T-helper 17 cell (primary cell): ENCODE results near the gene C10orf95. TPM values are rescaled to one million over a fixed set of nuclear protein-coding genes. Genes with fewer than 3 reads are reported as not detected.
"Not testable (repeated sequence)": the region's sequence is repeated elsewhere in the genome, so short reads cannot be mapped to it uniquely, and the experiment has no call there.

ENCODE experiments used
- ATAC-seq: fragments of 150-1000 bp; cut with Tn5 transposase; 2 replicates; pipeline ENCODE4 v1.10.0; 2021; ENCODE audit warnings: mild to moderate bottlenecking, moderate library complexity
- DNase-seq, 3 donors: peaks; one replicate each; pipeline versions ENCODE4 v3.0.0 to v3.0.0-alpha.2; 2020 to 2021
- H3K9me3 ChIP-seq: one replicate; pipeline ENCODE4 v1.7.0; 2013; ENCODE audit warnings: low read length, mild to moderate bottlenecking; ENCODE audit not compliant: control insufficient read depth, poor library complexity, severe bottlenecking
- H3K27ac Mint-ChIP-seq: one replicate; pipeline ENCODE4 v1.8.0; 2022; ENCODE audit warnings: mild to moderate bottlenecking, moderate library complexity, mixed read lengths
- H3K27me3 Mint-ChIP-seq: one replicate; pipeline ENCODE4 v1.8.0; 2022; ENCODE audit warnings: mixed read lengths
- H3K36me3 Mint-ChIP-seq: one replicate; pipeline ENCODE4 v1.8.0; 2022; ENCODE audit warnings: low read depth, mixed read lengths
- H3K4me1 Mint-ChIP-seq: one replicate; pipeline ENCODE4 v1.8.0; 2022; ENCODE audit warnings: mild to moderate bottlenecking, mixed read lengths
- H3K4me3 Mint-ChIP-seq: one replicate; pipeline ENCODE4 v1.8.0; 2022; ENCODE audit warnings: mild to moderate bottlenecking, moderate library complexity, mixed read lengths
- total RNA-seq, 4 donors: library from RNA in 2 of 4; stranded (reverse) in 2 of 4; gene quantifications; one replicate each; pipeline ENCODE4 v1.2.3 and lab custom pipeline; 2022 to 2026

The C10orf95 gene
- total RNA-seq, 2 donors from 2014 or later: 0.50 TPM; not detected in 1

DNA sequence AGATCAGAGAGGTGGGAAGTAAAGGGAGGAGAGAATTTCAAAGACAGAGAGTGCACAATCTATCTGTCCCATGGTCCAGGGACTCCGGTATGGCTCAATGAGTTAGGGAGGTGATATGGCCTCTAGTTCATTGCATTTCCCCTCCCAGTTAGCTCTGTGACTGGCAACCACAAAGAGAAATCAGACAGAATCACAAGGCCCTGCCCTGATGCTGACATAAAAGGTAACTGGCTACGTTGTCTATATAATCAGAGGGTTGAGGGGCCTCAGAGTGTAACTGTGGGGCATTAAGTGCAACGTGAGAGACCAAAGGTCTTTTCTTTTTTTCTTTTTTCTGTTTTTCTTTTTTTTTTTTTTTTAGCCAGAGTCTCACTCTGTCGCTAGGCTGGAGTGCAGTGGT, 7.3 kb upstream of the C10orf95 start:
- Mint-ChIP-seq H3K4me3 (no peak overlapping the region), H3K27ac (peak overlapping the region; percentile 8), H3K4me1 (peaks cover 25% of the 10 kb centered on the region), H3K36me3 (no peaks in the 10 kb centered on the region), H3K27me3 (no peaks in the 10 kb centered on the region)
- ATAC-seq (no peak), DNase-seq (no peak)
- H3K9me3 ChIP-seq: no peaks in the 10 kb centered on the region

DNA sequence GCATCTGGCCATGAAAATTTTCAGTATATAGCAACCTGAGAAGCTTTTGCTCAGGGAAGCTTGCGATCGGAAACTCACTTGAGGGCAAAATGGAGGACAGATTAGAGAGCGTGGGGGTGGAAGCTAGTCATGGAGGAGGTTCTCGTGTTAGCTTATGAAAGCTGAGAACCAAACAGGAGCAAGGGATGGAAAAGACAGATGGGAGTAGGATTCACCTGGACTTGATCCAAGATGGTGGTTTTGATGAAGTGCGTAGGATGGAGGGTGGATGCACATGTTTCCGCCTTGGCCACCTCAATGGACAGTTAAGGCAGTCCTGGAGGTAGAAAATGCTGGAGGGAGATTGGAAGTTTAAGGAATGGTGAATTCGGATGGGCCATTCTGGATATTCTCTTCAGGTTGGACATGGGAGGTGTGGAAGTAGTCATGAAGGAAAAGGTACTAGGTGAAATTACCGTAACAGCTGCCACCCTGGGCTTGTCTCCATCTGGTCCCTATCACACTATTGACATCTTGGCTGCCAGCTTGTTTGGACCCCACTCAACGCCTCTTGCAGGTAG, 6.3 kb upstream of the C10orf95 start:
- Mint-ChIP-seq H3K27me3 (no peaks in the 10 kb centered on the region), H3K4me1 (peaks cover 27% of the 10 kb centered on the region), H3K4me3 (no peak overlapping the region), H3K27ac (peak overlapping the region; percentile 8), H3K36me3 (peaks cover 2% of the 10 kb centered on the region)
- no peak for DNase-seq
- no peak for ATAC-seq
- no peaks in the 10 kb centered on the region for H3K9me3 ChIP-seq

DNA sequence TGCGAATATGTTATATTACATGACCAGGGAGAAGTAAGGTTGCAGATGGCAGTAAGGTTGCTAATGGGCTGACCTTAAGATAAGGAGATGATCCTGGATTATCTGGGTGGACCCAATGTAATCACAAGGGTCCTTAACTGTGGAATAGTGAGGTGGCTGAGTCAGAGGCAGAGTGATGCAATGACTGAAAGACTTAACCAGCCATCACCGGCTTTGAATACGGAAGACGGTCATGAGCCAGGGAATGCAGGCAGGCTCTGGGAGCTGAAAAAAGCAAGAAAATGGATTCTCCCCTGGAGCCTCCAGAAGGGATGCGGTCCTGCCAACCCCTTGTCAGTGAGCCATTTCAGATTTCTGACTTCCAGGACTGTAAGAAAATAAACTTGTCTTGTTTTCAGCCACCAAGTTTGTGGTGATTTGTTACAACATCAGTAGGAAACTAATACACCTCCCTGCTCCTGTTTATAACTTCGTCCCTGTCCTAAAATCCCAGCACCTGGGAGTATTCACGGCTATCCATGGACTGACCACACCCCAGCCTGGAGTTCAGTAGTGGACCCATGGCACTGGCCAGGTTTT, 4.6 kb upstream of the C10orf95 start:
- no peaks in the 10 kb centered on the region for H3K27me3 Mint-ChIP-seq
- H3K27ac Mint-ChIP-seq: no peak overlapping the region
- peaks cover 2% of the 10 kb centered on the region for H3K36me3 Mint-ChIP-seq
- no peaks in the 10 kb centered on the region for H3K9me3 ChIP-seq
- ATAC-seq (no peak), DNase-seq (no peak)
- no peak overlapping the region for H3K4me3 Mint-ChIP-seq
- peaks cover 22% of the 10 kb centered on the region for H3K4me1 Mint-ChIP-seq

DNA sequence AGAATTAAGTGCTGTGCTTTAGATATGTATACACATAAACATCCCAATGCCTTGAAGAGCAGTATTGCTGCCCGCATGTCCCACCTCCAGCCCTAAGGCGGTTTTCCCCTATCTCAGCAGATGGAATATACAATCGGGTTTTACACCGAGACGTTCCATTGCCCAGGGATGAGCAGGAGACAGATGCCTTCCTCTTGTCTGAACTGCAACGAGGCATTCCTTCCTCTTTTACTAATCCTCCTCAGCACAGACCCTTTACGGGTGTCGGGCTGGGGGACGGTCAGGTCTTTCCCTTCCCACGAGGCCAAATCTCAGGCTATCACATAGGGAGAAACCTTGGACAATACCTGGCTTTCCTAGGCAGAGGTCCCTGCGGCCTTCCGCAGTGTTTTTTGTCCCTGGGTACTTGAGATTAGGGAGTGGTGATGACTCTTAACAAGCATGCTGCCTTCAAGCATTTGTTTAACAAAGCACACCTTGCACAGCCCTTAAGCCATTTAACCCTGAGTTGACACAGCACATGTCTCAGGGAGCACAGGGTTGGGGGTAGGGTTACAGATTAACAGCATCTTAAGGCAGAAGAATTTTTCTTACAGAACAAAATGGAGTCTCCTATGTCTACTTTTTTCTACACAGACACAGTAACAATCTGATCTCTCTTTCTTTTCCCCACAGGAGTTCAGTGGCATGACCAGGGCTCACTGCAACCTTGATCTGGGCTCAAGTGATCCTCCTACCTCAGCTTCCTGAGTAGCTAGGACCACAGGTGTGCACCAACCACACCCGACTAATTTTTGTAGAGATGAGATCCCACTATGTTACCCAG, 3.5 kb upstream of the C10orf95 start:
- not testable (repeated sequence) for H3K36me3 Mint-ChIP-seq, H3K27ac Mint-ChIP-seq, H3K9me3 ChIP-seq, H3K4me3 Mint-ChIP-seq, H3K27me3 Mint-ChIP-seq, ATAC-seq, DNase-seq
- peaks cover 19% of the 10 kb centered on the region for H3K4me1 Mint-ChIP-seq

DNA sequence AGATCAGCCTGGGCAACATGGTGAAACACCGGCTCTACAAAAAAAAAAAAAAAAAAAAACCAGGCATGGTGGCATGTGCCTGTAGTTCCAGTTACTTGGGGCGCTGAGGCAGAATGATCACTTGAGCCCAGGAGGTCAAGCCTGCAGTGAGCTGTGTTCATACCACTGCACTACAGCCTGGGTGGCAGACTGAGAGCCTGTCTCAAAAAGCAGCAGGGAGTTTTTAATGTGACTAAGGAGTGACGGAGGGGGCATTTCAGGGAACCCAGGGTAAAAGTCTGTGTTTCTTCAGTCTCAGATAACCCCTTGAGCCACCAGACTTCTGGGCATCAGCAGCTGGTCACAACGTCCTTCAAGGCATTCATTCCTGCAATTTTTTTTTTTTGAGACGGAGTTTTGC, 2.2 kb upstream of the C10orf95 start:
- Mint-ChIP-seq H3K4me3 (no peak overlapping the region), H3K4me1 (peaks cover 20% of the 10 kb centered on the region), H3K36me3 (peaks cover 2% of the 10 kb centered on the region), H3K27me3 (no peaks in the 10 kb centered on the region), H3K27ac (peak overlapping the region; percentile 82)
- H3K9me3 ChIP-seq: no peaks in the 10 kb centered on the region
- ATAC-seq (no peak), DNase-seq (no peak)

DNA sequence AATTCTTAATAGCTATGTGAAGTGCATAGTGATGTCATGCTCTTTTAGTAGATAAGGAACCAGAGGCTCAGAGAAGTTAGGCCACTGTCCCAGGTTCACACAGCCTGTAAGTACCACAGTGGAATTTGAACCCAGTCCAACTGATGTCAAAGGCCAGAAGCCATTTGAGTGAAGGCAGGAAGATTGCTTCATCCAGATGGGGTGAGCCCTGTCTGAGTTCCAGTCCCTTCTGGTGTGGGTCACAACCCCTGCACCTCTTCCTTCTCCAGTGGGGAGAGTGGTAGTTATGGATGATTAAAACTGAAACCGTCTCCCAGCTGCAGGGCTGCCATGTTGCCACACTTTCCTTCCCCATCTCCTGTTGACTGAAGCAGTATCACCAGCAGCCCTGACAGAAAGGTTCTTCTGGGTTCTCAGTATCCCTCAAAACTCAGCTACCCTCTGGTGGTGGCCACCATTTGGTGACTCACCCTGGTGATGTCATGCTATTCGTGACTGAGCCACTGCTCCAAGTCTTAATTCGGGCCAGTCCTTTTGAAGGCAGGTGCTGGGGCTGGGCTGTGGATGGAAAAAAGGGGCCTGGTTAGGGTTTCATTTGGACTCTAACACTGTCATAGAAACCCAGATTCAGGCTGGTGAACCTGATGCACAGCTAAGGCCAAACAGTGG, 1.5 kb upstream of the C10orf95 start:
- H3K4me1 Mint-ChIP-seq: peaks cover 20% of the 10 kb centered on the region
- no peak overlapping the region for H3K4me3 Mint-ChIP-seq
- no peaks in the 10 kb centered on the region for H3K9me3 ChIP-seq
- ATAC-seq (no peak), DNase-seq (no peak)
- H3K27ac Mint-ChIP-seq: peak overlapping the region; percentile 82
- peaks cover 2% of the 10 kb centered on the region for H3K36me3 Mint-ChIP-seq
- no peaks in the 10 kb centered on the region for H3K27me3 Mint-ChIP-seq

DNA sequence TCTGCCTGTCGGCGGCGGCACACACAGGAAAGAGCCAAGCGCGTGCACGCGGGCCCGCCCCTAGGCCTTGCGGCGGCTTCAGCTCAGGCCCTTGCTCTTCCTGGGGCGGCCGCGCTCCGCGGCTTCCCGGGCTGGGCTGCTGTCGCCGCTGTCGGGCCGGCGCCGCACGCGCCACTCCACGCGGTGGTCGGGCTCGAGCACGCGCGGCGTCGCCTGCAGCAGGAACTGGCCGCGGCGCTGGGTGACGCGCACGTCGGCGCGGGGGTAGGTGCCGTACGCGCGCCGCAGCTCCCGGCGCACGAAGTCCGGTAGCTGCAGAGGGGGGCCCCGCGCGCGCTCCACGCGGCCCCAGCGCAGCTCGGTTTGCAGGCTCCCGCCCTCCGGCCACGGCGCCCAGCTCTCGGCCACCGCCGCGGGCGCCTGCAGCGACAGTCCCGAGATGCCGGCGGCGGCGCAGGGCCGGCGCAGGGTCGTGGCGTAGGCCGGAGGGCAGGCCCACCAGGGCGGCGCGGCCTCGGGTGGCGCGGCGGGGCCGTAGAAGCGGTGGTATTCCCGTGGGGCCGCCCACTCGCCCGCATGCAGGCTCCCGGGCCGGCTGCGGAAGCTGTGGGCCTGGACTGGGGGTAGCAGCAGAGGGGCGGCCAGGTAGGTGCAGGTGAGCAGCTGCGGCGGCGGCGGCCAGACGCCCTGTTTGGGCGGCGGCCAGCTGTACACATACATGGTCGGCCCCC, 804 bp downstream of the C10orf95 start:
- Mint-ChIP-seq H3K27ac (peak overlapping the region; percentile 87), H3K4me1 (peaks cover 15% of the 10 kb centered on the region), H3K36me3 (peaks cover 2% of the 10 kb centered on the region), H3K27me3 (no peaks in the 10 kb centered on the region), H3K4me3 (peak overlapping the region; percentile 94)
- no peaks in the 10 kb centered on the region for H3K9me3 ChIP-seq
- ATAC-seq (peak; percentile 85), DNase-seq (peak; percentile 83 to 86 (median 83))

DNA sequence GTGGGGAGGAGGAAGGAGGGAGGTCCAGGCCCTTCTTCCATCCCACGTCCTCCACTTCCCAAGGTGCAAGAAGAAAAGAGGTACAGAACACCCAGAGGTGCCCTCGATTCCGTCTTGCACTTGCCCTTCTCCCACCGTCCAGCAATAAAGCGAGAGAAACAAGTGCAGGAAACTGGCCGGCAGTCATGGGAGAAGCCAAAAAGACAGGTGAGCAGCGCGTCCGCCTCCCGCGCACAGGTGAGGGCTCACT, 1.3 kb downstream of the C10orf95 start:
- H3K9me3 ChIP-seq: no peaks in the 10 kb centered on the region
- H3K4me3 Mint-ChIP-seq: peak overlapping the region; percentile 94
- H3K27me3 Mint-ChIP-seq: no peaks in the 10 kb centered on the region
- DNase-seq (no peak), ATAC-seq (no peak)
- H3K27ac Mint-ChIP-seq: peak overlapping the region; percentile 87
- H3K36me3 Mint-ChIP-seq: peaks cover 2% of the 10 kb centered on the region
- peaks cover 15% of the 10 kb centered on the region for H3K4me1 Mint-ChIP-seq

DNA sequence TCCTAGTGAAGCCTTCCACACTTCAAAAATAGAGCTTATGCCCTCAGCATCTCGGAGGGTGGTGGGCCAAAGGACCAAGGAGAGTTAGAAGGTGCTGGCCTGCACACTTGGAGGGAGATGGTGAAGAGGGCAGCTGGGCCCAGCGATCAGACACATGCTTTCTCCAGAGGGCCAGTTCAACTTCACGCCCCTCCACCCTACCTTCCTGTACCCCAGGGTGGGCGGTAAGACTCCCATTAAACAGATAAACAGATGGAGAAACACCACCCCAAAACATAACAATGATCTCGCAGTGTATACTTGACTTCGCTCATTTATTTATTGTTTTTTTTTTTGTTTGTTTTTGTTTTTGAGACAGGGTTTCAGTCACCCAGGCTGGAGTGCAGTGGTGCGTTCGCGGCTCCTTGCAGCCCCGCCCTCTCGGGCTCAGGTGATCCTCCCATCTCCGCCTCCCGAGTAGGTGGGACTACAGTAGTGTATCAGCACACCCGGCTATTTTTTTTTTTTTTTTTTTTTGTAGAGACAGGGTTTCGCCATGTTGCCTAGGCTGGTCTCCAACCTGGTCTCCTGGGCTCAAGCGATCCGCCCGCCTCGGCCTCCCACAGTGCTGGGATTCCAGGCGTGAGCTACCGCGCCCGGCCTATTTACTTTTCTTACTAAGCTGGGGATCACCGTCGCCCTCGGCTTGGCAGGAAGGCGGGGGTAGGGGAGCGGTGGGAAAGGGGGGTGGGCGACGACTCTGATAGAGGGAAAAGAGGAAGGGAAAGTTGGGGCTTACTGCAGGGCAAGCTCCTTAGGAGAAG, 1.8 kb downstream of the C10orf95 start:
- peak overlapping the region; percentile 94 for H3K4me3 Mint-ChIP-seq
- peak overlapping the region; percentile 87 for H3K27ac Mint-ChIP-seq
- no peaks in the 10 kb centered on the region for H3K27me3 Mint-ChIP-seq
- ATAC-seq (peak; percentile 76), DNase-seq (peak; percentile 71 to 78 (median 73))
- peaks cover 2% of the 10 kb centered on the region for H3K36me3 Mint-ChIP-seq
- peaks cover 17% of the 10 kb centered on the region for H3K4me1 Mint-ChIP-seq
- no peaks in the 10 kb centered on the region for H3K9me3 ChIP-seq

DNA sequence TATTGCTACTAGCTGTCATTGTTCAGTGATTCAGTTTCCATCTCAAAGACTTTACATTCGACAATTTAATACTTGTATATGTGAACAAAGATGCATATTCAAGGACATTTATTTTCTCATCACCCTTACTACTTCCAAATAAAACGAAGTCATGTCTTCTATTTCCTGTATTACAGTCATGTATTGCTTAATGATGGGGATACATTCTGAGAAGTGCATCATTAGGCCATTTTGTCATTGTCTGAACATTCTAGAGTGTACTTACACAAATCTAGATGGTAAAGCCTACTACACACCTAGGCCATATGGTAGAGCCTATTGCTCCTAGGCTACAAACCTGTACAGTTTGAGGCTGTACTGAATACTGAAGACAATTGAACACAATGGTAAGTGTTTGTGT, 6.5 kb downstream of the C10orf95 start:
- peaks cover 5% of the 10 kb centered on the region for H3K4me1 Mint-ChIP-seq
- ATAC-seq (no peak), DNase-seq (no peak)
- no peak overlapping the region for H3K27ac Mint-ChIP-seq
- no peak overlapping the region for H3K4me3 Mint-ChIP-seq
- H3K9me3 ChIP-seq: no peaks in the 10 kb centered on the region
- no peaks in the 10 kb centered on the region for H3K27me3 Mint-ChIP-seq
- no peaks in the 10 kb centered on the region for H3K36me3 Mint-ChIP-seq

DNA sequence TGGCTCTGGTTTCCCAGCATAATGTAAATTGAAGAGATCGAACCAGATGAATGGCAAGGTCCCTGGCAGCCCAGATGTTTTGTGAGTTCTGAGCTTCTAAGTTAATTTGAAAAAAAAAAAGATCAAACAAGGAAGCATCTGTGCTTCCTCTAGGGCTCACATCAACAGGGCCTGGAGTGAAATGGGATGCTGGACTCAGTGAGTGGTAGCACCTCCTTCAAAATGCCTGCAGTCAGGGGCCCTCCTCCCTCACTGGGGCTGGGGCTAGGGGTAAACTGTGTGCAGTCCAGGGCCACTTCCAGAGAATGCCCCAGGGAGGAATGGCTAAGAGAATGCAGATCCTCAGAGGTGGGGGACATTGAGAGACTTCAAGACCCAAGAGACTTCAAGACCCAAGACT, 13.0 kb downstream of the C10orf95 start:
- DNase-seq (no peak), ATAC-seq (no peak)
- no peaks in the 10 kb centered on the region for H3K9me3 ChIP-seq
- Mint-ChIP-seq H3K4me1 (peaks cover 35% of the 10 kb centered on the region), H3K36me3 (no peaks in the 10 kb centered on the region), H3K27me3 (no peaks in the 10 kb centered on the region), H3K27ac (no peak overlapping the region), H3K4me3 (no peak overlapping the region)

DNA sequence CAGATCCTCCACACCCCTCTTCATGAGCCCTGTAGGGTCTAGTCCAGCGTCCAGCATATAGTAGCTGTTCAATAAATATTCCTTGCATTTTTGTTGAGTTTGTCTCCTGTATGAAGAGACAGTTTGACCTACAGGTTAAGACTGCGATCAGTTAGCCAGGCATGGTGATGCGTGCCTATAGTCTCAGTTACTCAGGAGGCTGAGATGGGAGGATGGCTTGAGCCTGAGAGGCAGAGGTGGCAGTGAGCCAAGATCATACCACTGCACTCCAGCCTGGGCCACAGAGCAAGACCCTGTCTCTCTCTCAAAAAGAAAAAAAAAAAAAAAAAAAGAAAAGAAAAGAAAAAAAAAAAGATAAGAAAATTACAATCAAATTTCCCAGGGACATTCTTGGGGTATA, 13.8 kb downstream of the C10orf95 start:
- DNase-seq: no peak
- H3K4me3 Mint-ChIP-seq: peak overlapping the region; percentile 63
- peaks cover 39% of the 10 kb centered on the region for H3K4me1 Mint-ChIP-seq

More for the DNA sequence above, 13.8 kb downstream of the C10orf95 start:
- Mint-ChIP-seq H3K27me3 (no peaks in the 10 kb centered on the region), H3K27ac (peak overlapping the region; percentile 91), H3K36me3 (no peaks in the 10 kb centered on the region)
- no peaks in the 10 kb centered on the region for H3K9me3 ChIP-seq
- ATAC-seq: no peak
